CD4-positive, alpha-beta memory T cell (primary cell): Measurements from ENCODE around the gene DYNC1I2. TPM values are rescaled to one million over a fixed set of nuclear protein-coding genes. Genes with fewer than 3 reads are reported as not detected.

Experiments used
- CTCF ChIA-PET: fragments of 350-600 bp; sonication (Branson Sonifier 250); formaldehyde crosslinking; loops from one replicate; lab custom pipeline; 2021; ENCODE audit warnings: inconsistent platforms; ENCODE audit not compliant: partially characterized antibody; lab: Charles Lee
- POLR2A ChIA-PET: fragments of 350-600 bp; sonication (Branson Sonifier 250); formaldehyde crosslinking; loops from one replicate; lab custom pipeline; 2021; ENCODE audit not compliant: partially characterized antibody; lab: Charles Lee
- DNase-seq, 5 donors: peaks; one replicate each; pipeline versions ENCODE4 v3.0.0 to v3.0.0-alpha.2; 2020 to 2022; ENCODE audit warnings: mixed read lengths in 1 of 5
- H3K27ac ChIP-seq: one replicate; pipeline ENCODE4 v1.7.0; 2013; ENCODE audit warnings: low read depth, low read length
- H3K27me3 ChIP-seq: 2 replicates; pipeline ENCODE4 v1.7.0; 2013; ENCODE audit warnings: mild to moderate bottlenecking, low read length, moderate library complexity; ENCODE audit not compliant: insufficient read depth
- H3K36me3 ChIP-seq: 2 replicates; pipeline ENCODE4 v1.7.0; 2013; ENCODE audit warnings: mild to moderate bottlenecking, low read length, moderate library complexity; ENCODE audit not compliant: insufficient read depth
- H3K4me1 ChIP-seq: 2 replicates; pipeline ENCODE4 v1.7.0; 2013; ENCODE audit warnings: mild to moderate bottlenecking, low read length, moderate library complexity; ENCODE audit not compliant: insufficient read depth
- H3K4me3 ChIP-seq, 2 donors: one replicate each; pipeline ENCODE4 v1.7.0; 2013; ENCODE audit warnings: low read length in 2 of 2, mild to moderate bottlenecking in 1 of 2
- H3K9me3 ChIP-seq, 2 donors: one replicate each; pipeline ENCODE4 v1.7.0; 2013; ENCODE audit warnings: low read length in 2 of 2, control low read depth in 1 of 2; ENCODE audit not compliant: control insufficient read depth in 1 of 2
- H3K27ac Mint-ChIP-seq, 7 donors: one replicate each; pipeline ENCODE4 v1.8.0; 2020 to 2021; ENCODE audit warnings: mixed read lengths in 7 of 7, mild to moderate bottlenecking in 6 of 7, inconsistent platforms in 3 of 7, moderate library complexity in 3 of 7
- H3K27me3 Mint-ChIP-seq, 2 donors: one replicate each; pipeline ENCODE4 v1.8.0; 2020 to 2021; ENCODE audit warnings: mixed read lengths in 2 of 2
- H3K36me3 Mint-ChIP-seq, 2 donors: one replicate each; pipeline ENCODE4 v1.8.0; 2020 to 2021; ENCODE audit warnings: mixed read lengths in 2 of 2, inconsistent platforms in 1 of 2, mild to moderate bottlenecking in 1 of 2
- H3K4me1 Mint-ChIP-seq, 4 donors: one replicate each; pipeline ENCODE4 v1.8.0; 2020 to 2021; ENCODE audit warnings: mixed read lengths in 4 of 4, mild to moderate bottlenecking in 1 of 4
- H3K4me3 Mint-ChIP-seq, 8 donors: one replicate each; pipeline ENCODE4 v1.8.0; 2020 to 2021; ENCODE audit warnings: mixed read lengths in 8 of 8, mild to moderate bottlenecking in 7 of 8, moderate library complexity in 6 of 8, inconsistent platforms in 3 of 8
- H3K9me3 Mint-ChIP-seq, 8 donors: one replicate each; pipeline ENCODE4 v1.8.0; 2020 to 2021; ENCODE audit warnings: mixed read lengths in 8 of 8, mild to moderate bottlenecking in 5 of 8, inconsistent platforms in 3 of 8, moderate library complexity in 1 of 8
- intact Hi-C: fragments of 100-400 bp; cut with micrococcal nuclease; formaldehyde crosslinking; loops from one replicate; pipeline ENCODE4 v1.15.1; 2023
- polyA plus RNA-seq, 2 donors: library from polyadenylated mRNA; unstranded; fragments of 300-500 nt; fragmentation: Illumina TruSeq; gene quantifications; one replicate each; pipeline ENCODE4 v1.2.3, GENCODE V29; 2021
- total RNA-seq, 2 experiments: library from RNA; stranded (reverse); gene quantifications; one replicate each; pipeline ENCODE4 v1.2.3, GENCODE V29; 2021

The DYNC1I2 gene
- total and polyA plus RNA-seq, 4 experiments from 2014 or later = 31.2 to 50.3 (median 43.1) TPM

DNA sequence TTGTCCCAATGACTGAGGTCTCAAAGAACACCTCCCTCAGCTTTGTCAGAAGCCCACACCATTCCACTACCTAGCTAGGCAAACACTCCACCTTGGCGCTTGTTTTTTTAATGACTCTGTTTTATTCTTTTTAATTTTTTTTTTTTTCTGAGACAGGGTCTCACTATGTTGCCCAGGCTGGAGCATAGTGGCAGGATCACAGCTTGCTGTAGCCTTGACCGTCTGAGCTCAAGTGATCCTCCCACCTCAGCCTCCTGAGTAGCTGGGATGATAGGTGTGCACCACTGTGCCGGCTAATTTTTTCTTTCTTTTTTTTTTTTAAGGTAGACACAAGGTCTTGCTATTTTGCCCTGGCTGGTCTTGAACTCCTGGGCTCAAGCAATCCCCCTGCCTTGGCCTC lies 104.9 kb downstream of the DYNC1I2 start:
- Histone ChIP-seq H3K9me3 (no peaks in the 10 kb centered on the region), H3K27ac (no peak overlapping the region), H3K36me3 (peaks cover 11% of the 10 kb centered on the region), H3K4me1 (no peaks in the 10 kb centered on the region), H3K4me3 (no peak overlapping the region), H3K27me3 (no peaks in the 10 kb centered on the region)
- ChIA-PET POLR2A (no interaction called here), CTCF (interaction anchor here (1.7 kb wide), 1 partner anchor 335 kb away, joined by 4 read pairs; no protein-coding TSS in a partner anchor)
- Mint-ChIP-seq H3K36me3 (peaks cover 45 to 59% of the 10 kb centered on the region in 2 donors), H3K27me3 (no peaks in the 10 kb centered on the region), H3K4me3 (no peak overlapping the region), H3K4me1 (peaks cover 5 to 13% (median 10%) of the 10 kb centered on the region in 4 donors), H3K9me3 (no peaks in the 10 kb centered on the region), H3K27ac (no peak overlapping the region)
- no peak for DNase-seq
- intact Hi-C loops = no loop called here

DNA sequence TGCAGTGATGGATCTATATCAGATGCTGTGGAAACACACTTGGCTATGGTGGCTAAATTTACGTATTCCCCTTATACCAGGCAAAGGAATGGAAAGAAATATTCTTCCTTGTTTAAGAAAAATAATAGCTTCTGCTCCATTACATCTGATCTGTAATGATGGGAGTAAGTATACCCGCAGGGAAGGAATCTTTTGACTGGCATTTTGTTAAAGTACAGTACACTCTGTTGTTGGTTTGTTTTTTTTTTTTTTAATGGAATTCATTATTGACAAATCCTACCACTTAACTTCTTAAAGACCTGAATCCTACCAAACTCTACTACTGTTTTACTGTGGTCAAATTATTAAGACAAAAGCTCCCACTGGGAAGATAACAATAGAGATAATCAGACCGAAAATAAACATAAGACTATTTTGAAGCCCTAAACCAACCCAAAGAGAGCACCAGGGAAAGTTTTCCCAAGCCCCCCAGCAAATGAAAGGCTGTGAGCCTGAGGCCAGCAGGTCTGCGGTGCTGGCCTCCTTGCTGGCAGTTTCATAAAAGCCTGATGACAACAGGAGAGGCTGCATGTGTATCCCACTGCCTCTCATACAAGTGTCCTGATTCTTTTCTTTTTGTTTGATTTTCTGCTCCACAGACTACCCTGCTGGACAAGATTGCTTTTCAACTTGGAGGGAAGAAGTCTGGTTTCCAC lies 105.8 kb downstream of the DYNC1I2 start:
- DNase-seq = no peak
- no peaks in the 10 kb centered on the region for H3K9me3 ChIP-seq
- Mint-ChIP-seq H3K4me3 (no peak overlapping the region), H3K27me3 (no peaks in the 10 kb centered on the region), H3K36me3 (peaks cover 38 to 51% of the 10 kb centered on the region in 2 donors), H3K9me3 (no peaks in the 10 kb centered on the region), H3K4me1 (peaks cover 5 to 13% (median 10%) of the 10 kb centered on the region in 4 donors), H3K27ac (peak overlapping the region in 1 of 7 donors; percentile 42)
- no peaks in the 10 kb centered on the region for H3K27me3 ChIP-seq
- no peaks in the 10 kb centered on the region for H3K4me1 ChIP-seq
- CTCF ChIA-PET = no interaction called here
- no peak overlapping the region for H3K27ac ChIP-seq
- no peak overlapping the region for H3K4me3 ChIP-seq
- POLR2A ChIA-PET = no interaction called here
- H3K36me3 ChIP-seq = peaks cover 11% of the 10 kb centered on the region
- intact Hi-C loops = no loop called here

DNA sequence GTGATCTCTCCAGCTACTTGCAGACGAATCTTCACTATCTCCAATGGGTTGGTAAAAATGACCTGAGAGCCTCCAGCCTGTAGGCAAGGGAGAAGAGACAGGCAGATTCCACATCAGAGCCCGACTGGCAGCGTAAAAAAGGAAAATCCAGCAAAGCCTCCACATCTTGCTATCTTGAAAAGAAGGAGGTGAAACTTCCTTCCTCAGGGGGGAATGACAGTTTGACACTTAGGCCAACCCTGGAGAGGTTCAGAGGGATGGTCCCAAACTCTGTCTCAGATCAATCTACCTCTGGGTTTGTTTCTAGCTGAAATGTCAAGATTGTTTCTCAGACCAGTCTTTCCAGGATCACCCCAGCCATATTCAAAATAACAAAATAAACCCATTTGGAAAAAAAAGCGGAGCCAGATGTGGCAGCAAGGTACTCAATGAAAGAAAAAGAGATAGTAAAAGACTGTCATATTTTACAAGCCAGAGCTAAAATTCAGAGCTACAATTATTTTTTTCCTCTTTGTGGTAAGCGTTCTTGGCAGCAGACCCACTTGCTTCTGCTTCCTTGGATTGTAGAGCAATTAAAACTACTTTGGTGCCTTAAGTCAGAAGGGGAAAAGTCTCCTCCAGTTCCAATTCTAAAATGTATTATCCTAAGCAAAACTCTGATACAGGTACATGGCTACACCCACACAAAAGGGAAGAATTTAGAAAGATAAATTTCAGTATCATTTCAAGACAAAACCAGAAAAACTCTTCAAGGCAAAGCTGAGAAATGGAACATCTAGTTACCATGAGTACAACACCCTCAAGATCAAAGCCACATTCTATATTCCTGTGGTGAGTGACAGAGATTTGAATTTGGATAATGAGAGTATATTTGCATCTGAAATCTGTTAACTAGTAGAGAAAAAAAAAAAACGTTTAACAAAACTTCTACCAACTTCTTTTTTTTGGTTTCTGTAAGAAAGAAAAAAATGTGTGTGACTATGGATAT lies 106.7 kb downstream of the DYNC1I2 start:
- no peak overlapping the region for H3K4me3 Mint-ChIP-seq
- intact Hi-C loops = no loop called here
- H3K36me3 Mint-ChIP-seq = peaks cover 33 to 52% of the 10 kb centered on the region in 2 donors
- POLR2A ChIA-PET = no interaction called here
- peak overlapping the region in 3 of 7 donors; percentile 18 to 84 (median 72) for H3K27ac Mint-ChIP-seq
- H3K27me3 Mint-ChIP-seq = no peaks in the 10 kb centered on the region
- Histone ChIP-seq H3K4me3 (no peak overlapping the region), H3K9me3 (no peaks in the 10 kb centered on the region), H3K4me1 (no peaks in the 10 kb centered on the region), H3K36me3 (peaks cover 6% of the 10 kb centered on the region), H3K27me3 (no peaks in the 10 kb centered on the region), H3K27ac (no peak overlapping the region)
- no peak for DNase-seq
- H3K9me3 Mint-ChIP-seq = no peaks in the 10 kb centered on the region
- CTCF ChIA-PET = no interaction called here
- H3K4me1 Mint-ChIP-seq = peaks cover 5 to 13% (median 11%) of the 10 kb centered on the region in 4 donors

DNA sequence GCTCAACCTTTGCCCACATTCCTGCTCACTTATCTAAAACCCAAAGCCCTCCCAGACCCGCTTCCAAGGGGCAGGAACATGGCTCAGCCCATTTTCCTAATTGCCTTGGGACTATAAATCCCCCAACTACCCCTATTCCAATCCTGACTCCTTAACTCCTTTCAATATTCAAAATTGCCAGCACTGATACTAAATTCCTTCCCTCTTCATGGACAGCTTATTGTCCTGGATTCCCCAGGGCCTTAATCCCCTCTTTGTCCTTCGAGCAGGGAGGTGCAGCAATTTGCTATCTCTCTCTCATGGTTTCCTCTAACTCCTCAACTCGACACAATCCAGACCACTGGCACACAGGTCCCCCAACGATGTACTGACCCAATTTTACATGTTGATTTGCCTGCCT lies 107.6 kb downstream of the DYNC1I2 start:
- Mint-ChIP-seq H3K36me3 (peaks cover 33 to 54% of the 10 kb centered on the region in 2 donors), H3K27me3 (no peaks in the 10 kb centered on the region), H3K4me1 (peaks cover 5 to 13% (median 11%) of the 10 kb centered on the region in 4 donors), H3K9me3 (no peaks in the 10 kb centered on the region), H3K27ac (peak overlapping the region in 5 of 7 donors; percentile 2 to 56 (median 20)), H3K4me3 (no peak overlapping the region)
- peaks cover 6% of the 10 kb centered on the region for H3K36me3 ChIP-seq
- H3K27me3 ChIP-seq = no peaks in the 10 kb centered on the region
- no peaks in the 10 kb centered on the region for H3K4me1 ChIP-seq
- no peak overlapping the region for H3K27ac ChIP-seq
- no peaks in the 10 kb centered on the region for H3K9me3 ChIP-seq
- H3K4me3 ChIP-seq = no peak overlapping the region
- POLR2A ChIA-PET = no interaction called here
- intact Hi-C loops = no loop called here
- DNase-seq = no peak
- CTCF ChIA-PET = no interaction called here

Other genes starting within 250 kb of the DYNC1I2 start
- gene CYBRD1, start 165.0 kb upstream of the DYNC1I2 start, total RNA-seq = 1 to 10 TPM in 1 of 2 experiments, under 1 TPM in 1; 0.64 to 1.1 TPM
- gene CYBRD1, start 165.0 kb upstream of the DYNC1I2 start, polyA plus RNA-seq = 1 to 10 TPM in 1 of 2 donors, under 1 TPM in 1; 0.59 to 1.6 TPM
- gene SLC25A12, start 206.8 kb downstream of the DYNC1I2 start, total RNA-seq = 10 to 100 TPM; 14.6 to 14.9 TPM
- 10 to 100 TPM in 1 of 2 donors, 1 to 10 TPM in 1; 7.4 to 14.2 TPM for gene SLC25A12, start 206.8 kb downstream of the DYNC1I2 start, polyA plus RNA-seq
- 10 to 100 TPM; 22.6 to 27.7 TPM for gene HAT1, start 235.0 kb downstream of the DYNC1I2 start, total RNA-seq
- 10 to 100 TPM; 66.0 to 75.2 TPM for gene HAT1, start 235.0 kb downstream of the DYNC1I2 start, polyA plus RNA-seq